Stimulated activated CD4-positive, alpha-beta T cell treated with anti-CD3 and anti-CD28 coated beads, Interleukin-15, amount 100 ng/mL, for 48 hours (primary cell): Measurements from ENCODE around the gene SLCO2A1.

ENCODE experiments used
- DNase-seq, 2 donors: peaks; one replicate each; pipeline ENCODE4 v3.0.0-alpha.2; 2020; ENCODE audit warnings: low read depth in 2 of 2

Gene SLCO2A1

DNA sequence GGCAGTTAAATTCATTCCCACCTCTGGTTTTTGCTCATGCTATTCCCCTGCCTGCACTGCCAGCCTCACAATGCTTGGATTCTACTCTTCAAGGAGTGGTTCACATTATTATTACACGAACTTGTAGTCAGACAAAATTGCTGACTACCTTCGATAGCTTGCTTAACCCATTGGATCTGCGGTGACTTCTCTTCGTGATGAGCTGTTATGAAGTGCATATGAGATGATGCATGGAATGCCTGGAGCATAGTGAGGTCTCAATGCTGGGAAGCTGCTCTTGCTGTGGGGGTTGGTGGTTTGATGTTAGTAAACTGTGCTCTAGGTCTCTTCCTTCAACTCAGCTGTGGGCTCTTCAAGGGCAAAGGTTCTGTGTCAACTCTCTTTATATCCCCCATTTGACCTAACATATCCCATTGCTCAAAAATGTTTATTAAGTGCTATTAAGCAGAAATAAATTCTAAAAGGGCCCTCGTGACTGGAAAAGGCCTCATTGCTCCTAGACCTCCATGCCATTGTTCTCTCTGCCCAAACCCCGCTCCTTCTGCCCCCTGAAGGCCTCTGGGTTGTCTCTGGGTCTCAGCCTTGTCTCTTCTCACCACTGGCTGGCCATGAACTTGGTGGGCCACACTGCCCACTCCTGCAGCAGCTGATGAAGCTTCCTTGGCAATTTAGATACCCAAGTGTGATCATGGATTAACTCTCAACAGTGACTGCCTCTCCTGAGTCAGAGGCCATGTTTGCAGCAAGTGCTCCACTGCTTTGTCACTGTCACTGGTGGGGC lies 4.5 kb upstream of the SLCO2A1 start:
- DNase-seq, result no peak

DNA sequence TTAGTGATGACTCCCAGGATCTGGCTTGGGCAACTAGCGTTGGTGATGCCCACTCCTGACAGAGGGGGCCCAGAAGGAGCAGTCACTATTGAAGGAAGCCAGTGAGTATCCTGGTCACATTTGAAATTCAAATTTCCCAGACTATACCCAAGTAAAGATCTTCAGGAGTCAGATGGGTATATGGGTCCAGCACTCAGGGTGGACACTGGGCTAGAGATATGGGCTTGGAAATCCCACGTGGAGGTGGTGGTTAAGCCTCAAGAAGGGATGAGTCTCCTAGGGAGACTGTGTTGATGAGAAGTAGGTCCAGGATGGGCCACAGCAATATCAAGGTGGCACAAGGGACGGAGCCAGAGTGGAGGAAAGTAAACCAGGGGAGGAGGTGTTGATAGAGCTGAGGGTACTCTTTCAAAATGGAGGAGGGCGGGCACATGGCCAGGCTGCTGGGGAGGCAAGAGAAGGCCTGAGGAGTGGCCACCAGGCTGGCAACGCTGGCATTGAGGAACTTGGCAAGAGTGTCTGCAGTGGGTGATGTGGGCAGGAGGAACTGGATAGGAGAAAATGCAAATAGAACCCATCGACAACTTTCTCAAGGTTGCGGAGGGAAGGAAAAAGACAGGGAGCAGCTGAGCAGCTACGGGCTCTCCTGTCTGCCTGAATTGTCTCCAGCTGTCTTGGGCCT lies 3.7 kb upstream of the SLCO2A1 start:
- DNase-seq, result no peak

DNA sequence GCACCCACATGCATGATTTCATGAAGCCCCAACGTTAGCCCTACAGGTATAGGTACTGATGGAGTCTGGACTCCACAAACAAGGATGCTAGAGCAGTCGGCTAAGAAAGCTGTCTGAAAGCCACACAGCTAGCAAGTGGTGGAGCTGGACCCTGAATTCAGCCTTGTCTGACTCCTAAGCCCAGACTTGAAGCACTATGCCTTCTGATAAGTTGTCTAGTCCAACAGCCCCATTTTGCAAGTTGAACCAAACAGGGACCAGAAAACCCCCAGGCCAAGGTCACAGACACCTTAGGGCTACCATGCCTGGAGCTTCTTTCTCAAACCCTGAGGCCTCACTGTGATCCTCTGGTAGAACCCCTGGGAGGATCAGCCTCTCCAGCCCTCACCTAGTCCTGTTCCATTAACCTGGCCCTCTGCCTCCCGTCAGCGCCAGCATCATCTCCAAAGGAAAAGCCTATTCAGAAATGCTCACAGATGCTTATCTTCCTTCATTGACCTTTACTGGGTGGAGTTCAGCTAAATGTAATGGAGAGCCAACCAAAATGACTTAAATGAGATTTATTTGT lies 1.7 kb upstream of the SLCO2A1 start:
- no peak for DNase-seq

DNA sequence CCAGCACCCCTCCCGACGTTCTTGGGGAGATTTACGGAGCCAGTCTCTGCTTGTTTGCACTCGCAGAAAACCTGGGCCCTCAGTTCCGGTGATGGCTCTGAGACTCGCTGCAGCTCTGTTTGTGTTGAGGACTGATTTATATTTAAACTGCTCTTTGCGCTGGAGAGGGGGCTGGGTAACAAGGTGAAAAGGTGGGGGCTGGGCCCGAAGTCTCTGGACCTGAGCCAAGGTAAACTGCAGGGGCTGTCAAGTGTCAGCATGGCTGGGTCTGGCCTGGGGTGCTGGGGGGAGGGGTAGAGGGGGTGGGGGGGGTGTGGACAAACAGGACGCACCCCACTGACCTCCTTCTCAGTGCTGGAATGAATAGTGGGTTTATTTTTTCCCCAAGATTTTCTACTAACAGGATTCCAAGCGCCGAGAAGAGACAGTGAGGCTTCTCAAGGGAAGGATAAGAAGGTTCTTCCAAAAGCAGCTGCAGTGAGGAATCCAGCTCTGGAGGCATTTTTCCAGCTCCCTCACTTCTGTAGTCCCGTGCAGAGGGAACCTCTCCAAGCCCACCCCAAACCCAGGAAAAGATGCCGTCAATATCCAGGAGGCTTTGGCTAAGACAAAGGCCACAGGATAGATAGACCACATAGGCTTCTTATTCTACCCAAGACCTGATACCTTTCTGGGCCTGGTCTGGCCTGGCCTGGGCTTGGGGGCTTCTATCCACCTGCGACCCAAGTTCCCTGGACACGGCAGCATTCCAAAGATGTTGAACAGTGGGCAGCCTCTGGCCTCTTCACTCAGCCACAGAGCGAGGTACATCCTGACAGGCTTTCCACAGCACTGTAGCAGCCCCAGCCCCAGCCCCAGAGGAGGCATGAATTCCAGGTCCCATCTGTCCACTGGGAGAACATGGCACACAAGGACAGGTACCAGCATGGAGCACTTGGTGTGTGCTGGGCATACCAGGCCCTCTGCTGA lies 938 bp upstream of the SLCO2A1 start:
- no peak for DNase-seq

DNA sequence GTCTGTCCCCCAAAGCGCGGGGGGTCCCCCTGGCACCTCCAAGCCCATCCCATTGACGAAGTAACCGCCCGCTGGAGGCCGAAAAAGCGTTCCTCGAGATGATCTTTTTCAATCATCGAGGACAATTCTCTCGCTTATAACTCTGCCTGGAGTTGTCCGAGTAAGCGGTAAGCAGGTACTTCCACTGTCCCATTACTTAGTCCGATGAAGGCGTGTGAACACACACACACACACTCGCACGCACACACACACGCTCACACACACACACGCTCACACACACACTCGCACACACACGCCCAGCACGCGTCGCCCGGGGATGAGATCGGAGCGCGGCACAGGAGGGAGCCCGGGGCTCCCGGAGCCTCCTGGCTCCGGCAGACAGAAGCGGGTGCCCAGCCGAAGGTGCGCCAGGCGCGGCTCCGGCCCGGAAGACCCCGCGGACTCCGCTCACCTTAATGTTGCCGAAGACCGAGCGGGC lies 430 bp downstream of the SLCO2A1 start:
- no peak for DNase-seq

DNA sequence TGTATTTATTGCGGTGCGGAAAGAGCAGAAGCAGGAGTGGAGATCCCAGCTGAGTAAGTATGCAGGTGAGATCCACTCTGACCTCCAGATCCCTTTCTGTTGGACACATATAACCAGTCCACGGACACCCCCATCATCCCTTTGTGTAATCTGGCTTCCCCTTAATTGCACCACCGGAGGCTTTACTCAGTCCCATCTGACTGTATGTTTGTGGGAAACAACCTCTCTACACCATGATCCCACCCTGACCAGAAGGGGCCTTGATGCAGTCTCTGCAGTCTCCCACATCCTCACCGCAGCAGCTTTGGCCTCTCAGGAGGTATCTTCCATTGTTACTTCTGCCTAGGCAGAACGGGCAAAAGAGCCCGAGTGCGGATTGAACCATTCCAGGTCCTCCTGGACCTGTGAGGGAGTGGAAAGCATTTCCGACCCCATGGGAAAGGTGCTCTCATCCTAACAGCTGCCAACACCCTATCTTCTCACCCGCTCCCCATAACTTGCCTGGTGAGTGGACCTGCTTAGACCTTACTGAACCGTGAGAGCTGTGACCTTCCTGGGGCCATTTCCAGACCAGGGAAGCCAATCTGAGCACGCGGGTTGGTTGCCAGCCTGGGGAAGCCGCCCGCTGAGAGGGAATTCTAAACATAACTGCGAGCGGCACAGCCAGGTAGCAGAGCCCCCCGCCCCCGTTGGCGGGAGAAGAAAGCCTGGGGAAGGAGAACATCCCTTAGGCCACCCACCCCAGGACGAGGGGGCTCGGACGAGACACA lies 1.1 kb downstream of the SLCO2A1 start:
- DNase-seq, result no peak

DNA sequence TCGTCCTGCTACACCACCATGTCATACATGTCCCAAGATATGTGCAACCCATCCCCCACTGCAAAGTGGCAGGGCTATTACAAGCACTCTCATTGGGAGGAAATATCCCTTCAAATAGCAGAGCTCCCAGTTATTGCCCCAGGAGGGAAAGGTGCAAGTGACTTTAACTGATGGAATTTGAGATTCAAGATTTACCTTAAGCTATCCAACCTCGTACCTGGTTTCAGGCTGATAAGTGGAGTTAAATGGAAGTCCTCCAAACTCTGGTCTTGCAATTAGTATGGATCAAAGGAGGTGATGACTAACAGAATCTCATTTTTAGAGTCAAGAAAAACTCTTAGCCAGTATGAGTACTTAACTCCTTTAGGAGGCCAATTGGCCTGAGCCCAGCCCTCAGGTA lies 2.1 kb downstream of the SLCO2A1 start:
- no peak for DNase-seq

DNA sequence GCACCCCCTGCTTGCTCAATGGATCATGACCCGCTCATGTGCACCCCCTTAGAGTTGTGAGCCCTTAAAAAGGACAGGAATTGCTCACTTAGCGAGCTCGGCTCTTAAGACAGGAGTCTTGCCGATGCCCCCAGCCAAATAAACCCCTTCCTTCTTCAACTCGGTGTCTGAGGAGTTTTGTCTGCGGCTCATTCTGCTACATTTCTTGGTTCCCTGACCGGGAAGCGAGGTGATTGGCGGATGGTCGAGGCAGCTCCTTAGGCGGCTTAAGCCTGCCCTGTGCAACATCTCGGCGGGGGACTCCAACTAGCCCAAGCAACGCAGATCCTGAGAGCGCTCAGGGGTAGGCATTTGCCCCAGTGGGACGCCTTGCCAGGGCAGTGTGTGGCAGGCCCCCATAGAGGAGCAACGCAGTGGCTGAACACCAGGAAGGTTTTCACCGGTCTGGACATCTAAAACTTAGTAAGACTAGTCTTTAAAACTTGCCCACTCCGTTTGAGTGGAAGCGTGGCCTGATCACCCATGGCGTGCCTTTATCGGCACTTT lies 9.5 kb downstream of the SLCO2A1 start:
- no peak for DNase-seq

DNA sequence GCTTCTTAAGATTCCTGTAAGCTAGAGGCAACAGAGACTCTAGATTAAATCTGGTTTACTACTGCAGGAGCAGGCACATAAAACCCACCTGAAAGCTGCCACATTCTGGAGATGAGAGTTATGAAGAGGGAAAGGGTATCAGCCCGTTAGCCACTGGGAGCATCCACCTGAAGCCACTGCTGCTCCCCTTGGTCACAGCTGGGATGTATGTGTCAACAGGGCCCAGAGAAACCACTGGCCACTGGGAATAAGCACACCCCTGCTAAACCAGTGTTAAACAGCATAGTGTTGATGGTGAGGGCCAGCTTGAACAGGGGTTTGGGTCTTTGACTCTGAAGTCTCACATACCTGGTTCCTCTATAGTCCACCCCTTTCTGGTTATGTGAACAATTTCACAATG lies 10.9 kb downstream of the SLCO2A1 start:
- no peak for DNase-seq

DNA sequence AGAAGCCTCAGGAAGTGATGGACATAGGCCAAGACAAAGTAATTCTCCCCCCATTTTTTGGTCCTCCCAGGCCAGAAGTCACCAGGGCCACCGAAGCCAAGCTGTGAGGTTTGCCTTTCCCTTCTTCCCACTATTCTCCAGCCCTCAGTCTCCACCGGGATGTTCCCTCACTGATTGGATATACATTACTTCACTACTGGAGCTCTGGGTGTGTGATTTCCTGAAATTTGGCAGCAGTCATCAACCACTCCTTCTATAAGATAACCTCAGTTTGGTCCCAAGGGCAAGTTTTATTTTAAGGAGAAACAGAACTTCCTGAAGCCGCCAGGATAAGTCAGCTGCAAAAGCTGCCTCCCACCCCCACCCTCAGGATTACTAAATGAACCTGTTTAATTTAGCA lies 11.3 kb downstream of the SLCO2A1 start:
- no peak for DNase-seq

DNA sequence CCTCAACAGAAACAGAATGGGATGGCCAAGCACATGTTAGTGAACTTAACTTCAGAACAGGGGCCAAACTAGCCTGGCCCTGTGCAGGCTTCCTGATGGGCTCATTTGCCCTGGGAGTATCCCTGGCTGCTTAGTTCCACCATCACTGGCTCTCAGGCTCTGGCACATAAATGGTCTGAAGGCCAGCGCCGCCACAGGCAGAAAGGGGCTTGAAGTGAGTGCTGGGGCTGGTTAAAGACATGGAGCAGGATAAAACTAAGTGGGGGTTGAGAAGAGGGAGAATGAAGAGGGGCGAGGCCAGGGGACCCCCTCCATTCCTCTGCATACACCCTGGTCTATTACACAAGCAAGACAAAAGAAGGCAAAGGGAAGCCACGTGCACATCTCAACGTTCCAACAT lies 12.2 kb downstream of the SLCO2A1 start:
- no peak for DNase-seq

DNA sequence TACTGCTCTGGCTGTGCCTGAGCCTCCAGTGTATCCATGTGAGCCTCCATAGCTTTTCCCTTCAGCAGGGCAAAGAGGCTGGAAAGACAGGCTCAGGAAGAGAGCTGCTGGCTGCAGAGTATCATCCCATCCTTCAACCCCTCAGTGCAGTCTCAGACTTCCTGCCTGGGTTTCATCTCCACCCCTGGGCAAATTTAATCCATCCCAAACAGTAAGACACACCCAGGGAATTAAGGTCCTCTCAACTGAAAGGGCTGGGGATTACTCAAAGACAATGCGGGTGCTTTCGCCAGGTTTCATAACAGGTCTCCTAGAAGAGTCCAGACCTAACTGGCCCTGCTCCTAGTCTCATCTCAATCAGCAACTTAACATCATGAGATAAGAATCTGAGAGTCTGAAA lies 15.5 kb downstream of the SLCO2A1 start:
- no peak for DNase-seq

DNA sequence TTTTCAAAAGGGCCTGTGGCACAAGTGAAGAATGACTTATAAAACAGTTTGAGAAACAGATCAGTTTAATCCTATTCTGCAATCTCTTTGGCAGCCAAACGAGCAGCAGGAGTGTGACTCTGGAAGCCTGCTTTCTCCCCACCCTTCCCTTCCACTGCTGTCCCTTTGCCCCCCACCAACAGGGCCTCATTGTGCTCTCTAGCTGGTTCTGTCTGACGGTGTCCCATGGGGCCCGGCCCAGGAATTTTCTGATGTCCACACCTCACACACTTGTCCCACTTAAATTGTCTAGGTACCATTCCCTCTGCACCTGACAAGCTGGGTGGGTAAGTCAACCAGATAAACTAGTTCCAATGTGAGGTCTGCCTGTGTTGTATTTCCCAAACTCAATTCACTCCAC lies 16.4 kb downstream of the SLCO2A1 start:
- DNase-seq, result no peak

DNA sequence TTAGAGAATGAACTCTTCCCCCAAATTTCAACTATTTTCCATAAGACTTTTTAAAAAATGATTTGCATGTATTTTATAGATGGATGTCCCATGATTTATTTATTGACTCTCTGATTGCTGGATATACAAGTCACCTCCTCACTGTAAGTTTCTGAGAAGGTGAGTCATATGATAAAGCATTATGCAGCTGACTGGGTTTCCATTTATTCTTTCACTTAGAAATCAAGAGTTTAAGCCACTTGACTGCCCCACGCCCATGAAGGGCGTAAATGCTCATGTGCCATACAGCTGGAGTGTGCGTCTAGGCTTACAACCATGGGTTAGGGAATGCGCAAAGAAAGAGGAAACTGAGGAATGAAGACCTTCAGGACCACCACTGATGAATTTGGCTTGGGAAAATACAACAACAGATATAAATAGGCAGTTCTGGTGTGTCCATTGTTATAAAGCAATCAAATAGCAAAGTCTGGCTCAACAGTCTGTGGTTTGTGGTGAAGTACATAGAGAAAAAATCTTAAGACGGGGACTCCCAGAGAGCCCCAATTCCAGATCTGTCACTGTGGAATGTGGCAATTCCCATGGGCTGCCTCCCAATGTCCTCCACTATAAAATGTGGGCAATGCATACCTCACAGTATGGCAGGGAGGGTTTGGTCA lies 20.3 kb downstream of the SLCO2A1 start:
- no peak for DNase-seq

DNA sequence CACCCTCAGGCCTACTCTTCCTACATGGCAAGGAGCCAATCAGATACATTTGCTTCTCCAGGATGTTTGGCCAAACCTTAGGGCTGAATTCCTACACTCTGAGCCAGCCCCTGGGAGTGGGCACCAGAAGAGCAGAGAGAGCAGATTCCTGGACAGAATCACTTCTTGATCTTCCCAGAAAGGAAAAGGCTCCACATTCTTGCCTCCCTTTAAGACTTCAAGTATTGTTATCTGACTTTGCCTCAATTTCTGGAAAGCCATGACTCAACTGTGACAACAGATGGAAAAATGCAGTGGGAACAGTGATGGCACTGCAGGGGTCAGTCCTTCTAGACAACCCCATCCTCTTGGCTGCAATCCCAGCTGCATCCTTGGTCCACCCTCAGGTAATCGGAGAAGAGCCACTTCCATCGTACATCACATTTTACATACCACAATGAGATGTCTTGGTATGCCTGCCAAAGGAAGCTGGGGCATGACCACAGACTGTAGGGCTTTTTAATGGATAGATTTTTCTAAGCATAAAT lies 21.0 kb downstream of the SLCO2A1 start:
- DNase-seq, result no peak

DNA sequence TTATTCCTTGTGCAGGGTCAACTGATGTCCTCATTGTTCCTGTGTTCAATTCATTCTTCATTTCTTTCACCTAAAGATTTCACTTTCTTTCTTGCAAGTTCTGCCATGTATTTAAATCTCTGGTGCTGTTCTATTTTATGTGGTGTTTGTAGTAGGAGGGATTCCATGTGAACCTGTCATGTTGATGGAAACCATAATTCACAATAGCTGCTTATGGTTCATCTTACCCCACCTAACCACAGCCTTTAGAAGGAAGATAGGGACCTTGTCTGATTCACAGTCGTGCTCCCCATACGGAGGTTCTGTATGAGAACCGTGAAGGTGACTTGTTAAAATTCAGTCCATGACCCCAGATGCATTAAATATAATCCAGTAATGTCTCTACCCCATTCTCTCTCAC lies 21.9 kb downstream of the SLCO2A1 start:
- DNase-seq, result no peak

DNA sequence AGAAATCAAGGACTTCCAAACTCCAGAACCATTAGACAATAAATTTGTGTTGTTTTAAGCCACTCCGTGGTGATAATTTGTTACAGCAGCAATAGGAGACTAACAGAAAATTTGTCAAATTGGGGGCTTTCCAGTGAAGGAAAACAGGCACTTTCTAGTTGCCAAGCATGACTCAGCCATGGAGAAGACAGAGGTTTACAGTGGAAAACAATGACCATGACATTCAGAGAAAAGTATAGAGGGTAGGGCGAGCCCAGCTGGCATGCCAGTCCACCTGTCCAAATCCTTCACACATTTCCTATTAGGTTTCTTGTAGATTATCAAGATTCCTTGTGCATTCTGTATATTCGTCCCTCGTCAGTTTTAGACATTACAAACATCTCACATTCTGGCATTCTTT lies 24.9 kb downstream of the SLCO2A1 start:
- DNase-seq, result no peak

DNA sequence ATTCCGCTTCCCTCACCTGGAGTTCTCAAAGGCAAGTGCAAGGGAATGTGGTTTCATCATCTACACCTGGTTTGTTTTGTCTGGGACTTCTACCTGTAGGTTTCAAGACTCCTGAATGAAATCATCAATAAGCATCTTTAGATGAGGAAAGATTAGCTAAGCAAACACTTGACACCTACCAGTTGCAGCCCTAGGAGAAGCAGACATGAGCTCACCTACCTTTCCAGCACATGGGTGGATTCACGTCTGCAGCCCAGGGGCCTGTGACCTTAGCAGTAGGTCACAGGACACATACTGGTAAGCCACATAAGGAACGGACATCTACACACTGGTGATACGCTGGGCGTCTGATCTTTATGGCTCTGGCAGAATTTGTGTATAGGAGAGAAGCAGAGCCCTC lies 26.7 kb downstream of the SLCO2A1 start:
- no peak for DNase-seq

DNA sequence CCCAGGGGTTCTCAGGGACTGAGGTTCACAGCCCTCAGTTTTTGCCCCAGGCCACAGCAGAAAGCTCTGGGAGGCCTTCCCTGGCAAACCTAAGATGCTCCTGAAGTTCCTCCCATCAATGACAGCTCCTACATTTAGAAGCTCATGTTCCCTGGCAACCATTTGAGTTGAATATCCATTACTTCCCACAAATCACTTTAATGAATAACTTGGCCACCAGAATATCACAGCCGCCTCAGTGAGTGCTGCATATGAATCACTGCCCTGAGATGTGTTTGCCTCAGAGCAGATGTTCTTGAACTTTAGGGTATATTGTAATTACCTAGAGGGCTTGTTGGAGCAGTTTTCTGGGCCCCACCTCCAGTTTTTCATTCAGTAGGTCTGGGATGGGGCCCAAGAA lies 27.4 kb downstream of the SLCO2A1 start:
- DNase-seq, result no peak

DNA sequence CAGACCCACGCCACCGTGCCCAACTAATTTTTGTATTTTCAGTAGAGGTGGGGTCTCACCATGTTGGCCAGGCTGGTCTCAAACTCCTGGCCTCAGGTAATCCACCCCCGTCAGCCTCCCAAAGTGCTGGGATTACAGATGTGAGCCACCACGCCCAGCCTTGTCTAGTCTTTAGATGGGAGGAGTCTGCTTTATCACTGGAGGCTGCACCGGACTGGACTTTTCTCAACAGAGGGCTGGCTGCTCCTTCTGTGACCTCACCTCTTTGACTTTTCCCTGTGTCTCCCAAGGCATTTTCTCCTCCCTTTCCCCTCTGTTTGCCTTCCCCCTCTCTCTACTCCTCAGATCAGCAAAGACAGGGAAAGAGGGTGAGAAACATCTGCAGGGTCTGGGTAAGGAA lies 28.5 kb downstream of the SLCO2A1 start:
- no peak for DNase-seq
